Spinal cord (tissue), 10 donors: ENCODE data around the gene RASAL3. TPM values are rescaled to one million over a fixed set of nuclear protein-coding genes. Genes with fewer than 3 reads are reported as not detected.
A peak's percentile ranks its signal among the peaks of the same experiment; 100 is the strongest.

Experiments
- DNase-seq, 6 donors: peaks; one replicate each; pipeline versions ENCODE4 v3.0.0 to v3.0.0-alpha.2; 2013 to 2015; ENCODE audit warnings: low spot score in 6 of 6, low read depth in 4 of 6
- H3K27ac ChIP-seq: one replicate; pipeline ENCODE4 v1.5.1; 2013; ENCODE audit warnings: low read depth, low read length, control low read depth
- H3K27me3 ChIP-seq: one replicate; pipeline ENCODE4 v1.6.1; 2013; ENCODE audit warnings: low read length; ENCODE audit not compliant: control insufficient read depth, insufficient read depth
- H3K36me3 ChIP-seq: one replicate; pipeline ENCODE4 v1.6.1; 2013; ENCODE audit warnings: low read length; ENCODE audit not compliant: control insufficient read depth, insufficient read depth
- H3K4me1 ChIP-seq: one replicate; pipeline ENCODE4 v1.6.1; 2013; ENCODE audit warnings: low read length; ENCODE audit not compliant: control insufficient read depth, insufficient read depth
- H3K4me3 ChIP-seq: one replicate; pipeline ENCODE4 v1.5.1; 2013; ENCODE audit warnings: low read depth, low read length, control low read depth
- H3K9me3 ChIP-seq: one replicate; pipeline ENCODE4 v1.6.1; 2013; ENCODE audit warnings: low read length; ENCODE audit not compliant: control insufficient read depth, insufficient read depth
- WGBS: methylation state at CpG from one replicate; pipeline ENCODE4 v1.1.5; 2013; ENCODE audit warnings: missing lambda C conversion rate; ENCODE audit not compliant: insufficient coverage; 5-methylcytosine and 5-hydroxymethylcytosine counted together
- polyA plus RNA-seq, 2 donors: library from polyadenylated mRNA; unstranded; fragments of 120-200 nt; gene quantifications; one replicate each; pipeline ENCODE4 v1.2.1, GENCODE V29; 2013; ENCODE audit not compliant: insufficient read length in 2 of 2
- total RNA-seq, 2 donors: library from RNA; depleted of rRNA in 1 of 2; stranded (reverse); fragments of 120-200 nt in 1 of 2; fragments of >200 nt in 1 of 2; gene quantifications; one replicate each; pipeline versions ENCODE4 v1.2.3 to v1.2.4, GENCODE V29; 2013 to 2014
- donor health status: healthy.

Gene RASAL3
- total and polyA plus RNA-seq, 4 donors, result 1.9 to 4.2 (median 2.8) TPM

DNA sequence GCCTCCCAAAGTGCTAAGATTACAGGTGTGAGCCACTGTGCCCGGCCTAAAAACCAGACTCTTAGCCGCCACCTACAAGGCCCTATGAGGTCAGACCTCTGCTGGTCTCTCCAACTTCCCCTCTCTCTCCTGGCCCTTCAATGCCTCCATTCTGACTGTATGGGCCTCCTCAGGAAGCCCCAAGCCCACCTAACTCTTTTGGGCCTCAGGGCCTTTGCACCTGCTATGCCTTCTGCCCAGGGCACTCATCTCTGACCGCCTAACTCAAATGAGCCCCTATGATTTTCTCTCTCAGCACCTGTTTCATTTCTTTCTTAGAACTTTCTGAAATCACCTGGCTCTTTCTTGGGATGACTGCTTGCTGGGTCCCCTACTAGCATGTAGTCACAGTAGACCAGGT lies 21.0 kb downstream of the RASAL3 start:
- 97% methylated on average over 3 of the region's 3 CpGs for WGBS
- no peak for DNase-seq
- Histone ChIP-seq H3K36me3 (peaks cover 76% of the 10 kb centered on the region), H3K4me1 (peaks cover 21% of the 10 kb centered on the region), H3K4me3 (no peak overlapping the region), H3K9me3 (no peaks in the 10 kb centered on the region), H3K27me3 (no peaks in the 10 kb centered on the region), H3K27ac (no peak overlapping the region)

DNA sequence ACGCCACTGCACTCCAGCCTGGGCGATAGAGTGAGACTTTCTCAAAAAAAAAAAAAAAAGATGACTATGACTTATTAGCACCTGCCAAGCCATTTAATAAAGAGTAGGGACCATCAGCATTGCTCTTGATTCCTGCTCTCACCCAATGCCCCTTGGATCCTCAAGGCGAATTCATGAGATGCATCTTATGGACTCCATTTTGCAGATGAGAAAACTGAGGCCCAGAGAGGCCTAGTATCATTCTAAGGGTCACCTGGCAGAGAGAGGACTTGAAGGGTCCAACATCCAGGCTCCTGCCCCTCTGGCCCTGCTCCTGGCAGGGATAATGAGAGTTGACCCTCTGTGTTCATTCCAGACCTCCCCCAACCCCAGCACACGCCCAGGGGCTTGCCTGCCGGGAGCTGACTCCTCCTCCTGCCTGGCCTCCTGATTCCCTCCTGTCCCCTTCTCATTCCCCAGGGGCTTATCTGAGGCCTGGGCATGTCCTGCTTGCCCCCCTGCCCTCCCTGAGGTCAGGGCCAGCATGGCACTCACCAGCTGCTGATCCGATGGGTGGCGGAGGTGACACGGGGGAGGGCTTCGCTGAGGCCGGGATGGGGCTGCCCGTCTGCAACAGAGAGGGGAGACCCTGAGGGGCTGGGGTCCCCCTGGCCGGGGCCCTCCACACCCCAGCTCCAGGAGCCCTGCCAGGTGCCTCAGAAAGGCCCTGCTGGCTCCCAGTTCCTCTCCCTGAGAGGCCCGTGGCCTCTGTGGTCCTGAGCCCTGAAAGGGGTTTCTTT lies 22.0 kb downstream of the RASAL3 start:
- H3K4me1 ChIP-seq, result peaks cover 21% of the 10 kb centered on the region
- peaks cover 78% of the 10 kb centered on the region for H3K36me3 ChIP-seq
- no peak overlapping the region for H3K27ac ChIP-seq
- no peaks in the 10 kb centered on the region for H3K27me3 ChIP-seq
- DNase-seq, result no peak
- no peaks in the 10 kb centered on the region for H3K9me3 ChIP-seq
- WGBS, result 79% methylated on average over 12 of the region's 13 CpGs
- no peak overlapping the region for H3K4me3 ChIP-seq

- Histone ChIP-seq H3K4me1 (peaks cover 21% of the 10 kb centered on the region), H3K4me3 (no peak overlapping the region), H3K27me3 (no peaks in the 10 kb centered on the region), H3K27ac (no peak overlapping the region), H3K9me3 (no peaks in the 10 kb centered on the region), H3K36me3 (peaks cover 77% of the 10 kb centered on the region)
- no peak for DNase-seq
- WGBS, result no CpG with 5 or more reads among the region's 3 CpGs
Observed at GRCh38 chr19:15441317-15441716, 23.0 kb downstream of the RASAL3 start.

DNA sequence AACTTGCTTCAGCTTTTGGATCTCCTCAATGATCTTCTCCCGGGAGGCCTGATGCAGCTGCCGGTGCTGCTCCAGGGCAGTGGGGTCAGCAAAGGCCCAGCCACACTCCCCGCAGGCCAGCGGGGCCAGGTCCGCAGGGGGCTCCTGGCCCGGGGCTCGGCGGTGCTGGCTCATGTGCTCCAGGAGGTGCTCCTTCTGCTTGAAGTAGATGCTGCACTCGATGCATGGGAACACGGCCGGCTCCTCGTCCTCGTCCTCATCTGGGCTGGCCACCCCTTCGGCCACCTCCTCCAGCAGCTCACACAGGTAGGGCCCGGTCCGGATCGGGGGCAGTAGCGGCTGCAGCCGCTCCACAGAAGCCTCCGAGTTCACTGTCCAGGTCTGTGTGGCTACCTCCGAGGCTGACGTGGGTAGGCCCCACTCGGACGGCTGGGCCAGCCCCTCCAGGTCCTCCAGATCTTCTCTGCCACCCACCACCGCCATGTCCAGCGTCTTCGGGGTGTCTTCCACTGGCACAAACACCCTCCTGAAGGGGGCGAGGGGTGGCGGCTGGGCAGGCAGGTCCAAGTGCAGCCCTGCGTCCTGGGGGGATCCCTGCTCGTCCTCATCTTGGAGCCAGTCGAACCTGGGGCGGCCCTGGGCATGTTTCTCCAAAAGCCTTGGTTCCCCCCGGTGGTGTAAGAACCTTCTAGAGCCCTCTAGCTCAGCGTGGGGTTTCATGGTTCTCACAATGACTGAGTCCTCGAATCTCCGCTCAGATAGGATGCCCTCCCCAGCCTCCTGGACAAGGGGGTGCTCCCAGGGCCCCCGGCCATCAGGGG lies 24.3 kb downstream of the RASAL3 start:
- Histone ChIP-seq H3K36me3 (peaks cover 73% of the 10 kb centered on the region), H3K4me1 (peaks cover 21% of the 10 kb centered on the region), H3K4me3 (no peak overlapping the region), H3K27ac (no peak overlapping the region), H3K9me3 (no peaks in the 10 kb centered on the region), H3K27me3 (no peaks in the 10 kb centered on the region)
- no peak for DNase-seq
- 87% methylated on average over 38 of the region's 38 CpGs for WGBS

DNA sequence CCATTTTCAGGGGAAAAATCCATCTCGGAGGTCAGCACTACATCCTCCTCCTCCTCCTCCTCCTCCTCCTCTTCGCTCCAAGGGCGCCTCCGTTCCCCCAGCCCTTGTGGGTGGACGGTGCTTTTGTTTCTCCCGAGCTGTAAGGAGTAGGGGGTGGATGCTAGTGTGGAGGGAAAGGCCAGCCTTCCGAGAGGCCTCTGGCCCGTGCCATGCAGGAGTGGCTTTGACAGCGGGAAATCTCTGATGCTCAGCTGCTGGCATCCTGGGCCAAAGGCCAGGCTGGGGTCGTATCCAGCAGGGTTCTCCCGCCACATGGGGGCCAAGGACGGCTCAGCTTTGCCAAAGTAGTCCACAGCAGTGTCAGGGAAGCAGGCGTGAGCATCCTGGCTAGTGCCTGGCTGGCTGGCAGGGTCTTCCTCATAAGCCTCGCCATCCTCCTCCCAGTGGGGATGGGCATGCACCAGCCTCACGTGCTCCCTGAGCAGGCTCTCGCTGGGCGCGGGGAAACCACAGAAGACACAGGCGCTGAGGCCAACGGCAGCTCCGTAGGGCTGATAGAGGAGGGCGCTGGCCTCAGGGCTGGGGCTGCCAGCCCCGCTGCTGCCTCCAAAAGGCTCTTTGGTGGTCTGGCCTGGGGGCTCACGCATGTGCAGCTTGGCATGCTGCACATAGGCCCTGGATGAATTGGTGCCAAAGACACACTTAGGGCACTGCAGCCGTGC lies 25.1 kb downstream of the RASAL3 start:
- no peaks in the 10 kb centered on the region for H3K27me3 ChIP-seq
- 59% methylated on average over 20 of the region's 25 CpGs for WGBS
- H3K4me1 ChIP-seq, result peaks cover 21% of the 10 kb centered on the region
- H3K36me3 ChIP-seq, result peaks cover 71% of the 10 kb centered on the region
- no peak overlapping the region for H3K27ac ChIP-seq
- DNase-seq, result peak in 1 of 6 donors; percentile 44
- no peaks in the 10 kb centered on the region for H3K9me3 ChIP-seq
- no peak overlapping the region for H3K4me3 ChIP-seq

GRCh38 chr19:15438577-15438976 lies 25.8 kb downstream of the RASAL3 start:
- H3K27me3 ChIP-seq, result no peaks in the 10 kb centered on the region
- H3K27ac ChIP-seq, result no peak overlapping the region
- H3K4me1 ChIP-seq, result peaks cover 19% of the 10 kb centered on the region
- 91% methylated on average over 27 of the region's 27 CpGs for WGBS
- H3K36me3 ChIP-seq, result peaks cover 65% of the 10 kb centered on the region
- no peak for DNase-seq
- H3K9me3 ChIP-seq, result no peaks in the 10 kb centered on the region
- no peak overlapping the region for H3K4me3 ChIP-seq

DNA sequence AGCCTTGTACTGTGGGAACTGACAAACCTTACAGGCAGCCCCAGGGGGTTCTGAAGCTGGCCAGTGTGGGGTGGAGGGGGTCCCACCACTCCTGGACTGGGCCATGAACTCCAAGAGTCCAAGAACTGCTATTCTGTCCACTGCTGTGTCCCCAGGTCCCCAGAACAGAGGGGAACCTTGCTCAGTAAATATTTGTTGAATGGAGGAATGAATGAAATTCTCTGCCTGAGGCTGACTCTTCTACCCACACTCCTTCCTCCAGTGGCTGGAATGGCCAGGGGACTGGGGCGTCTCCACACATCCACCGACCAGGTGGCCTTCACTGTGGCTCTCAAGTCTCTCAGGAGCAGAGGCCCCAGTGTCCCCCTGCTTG lies 26.2 kb downstream of the RASAL3 start:
- DNase-seq, result no peak
- no peak overlapping the region for H3K27ac ChIP-seq

GRCh38 chr19:15437355-15438123 lies 26.8 kb downstream of the RASAL3 start:
- Histone ChIP-seq H3K27me3 (no peaks in the 10 kb centered on the region), H3K27ac (no peak overlapping the region)

More for the DNA sequence above, 26.2 kb downstream of the RASAL3 start:
- 93% methylated on average over 2 of the region's 2 CpGs for WGBS
- Histone ChIP-seq H3K27me3 (no peaks in the 10 kb centered on the region), H3K36me3 (peaks cover 65% of the 10 kb centered on the region), H3K9me3 (no peaks in the 10 kb centered on the region), H3K4me1 (peaks cover 23% of the 10 kb centered on the region), H3K4me3 (no peak overlapping the region)

DNA sequence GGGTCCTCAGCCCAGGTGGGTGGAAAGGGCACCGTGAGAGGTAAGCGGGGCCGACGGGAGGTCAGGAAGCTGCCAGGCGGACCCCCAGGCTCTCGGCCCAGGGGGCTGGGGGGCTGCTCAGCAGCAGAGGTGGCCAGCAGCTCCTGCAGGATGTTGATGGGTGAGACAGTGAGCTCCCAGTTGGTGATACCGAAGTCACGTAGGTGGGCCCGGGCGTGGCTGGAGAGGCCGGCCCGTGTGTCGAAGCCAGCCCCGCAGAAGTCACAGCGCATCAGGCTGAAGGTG lies 27.6 kb downstream of the RASAL3 start:
- H3K27me3 ChIP-seq, result no peaks in the 10 kb centered on the region
- peaks cover 58% of the 10 kb centered on the region for H3K36me3 ChIP-seq
- H3K27ac ChIP-seq, result no peak overlapping the region
- no peak for DNase-seq
- no peaks in the 10 kb centered on the region for H3K9me3 ChIP-seq
- 90% methylated on average over 14 of the region's 15 CpGs for WGBS
- peaks cover 30% of the 10 kb centered on the region for H3K4me1 ChIP-seq
- H3K4me3 ChIP-seq, result no peak overlapping the region

More at GRCh38 chr19:15437355-15438123, 26.8 kb downstream of the RASAL3 start:
- Histone ChIP-seq H3K9me3 (no peaks in the 10 kb centered on the region), H3K4me3 (no peak overlapping the region), H3K36me3 (peaks cover 63% of the 10 kb centered on the region), H3K4me1 (peaks cover 28% of the 10 kb centered on the region)
- WGBS, result 82% methylated on average over 10 of the region's 10 CpGs
- no peak for DNase-seq
